H54 (cell line): Measurements from ENCODE around the gene VPS41.
"Not testable (repeated sequence)": the region's sequence is repeated elsewhere in the genome, so short reads cannot be mapped to it uniquely, and the experiment has no call there.

Experiments
- DNase-seq: peaks from one replicate; pipeline ENCODE4 v3.0.0; 2011; ENCODE audit warnings: low spot score, mixed read lengths; ENCODE audit not compliant: insufficient read length
- FAIRE-seq: peaks from 3 replicates; lab custom pipeline; 2011; peaks lifted over from hg19 to GRCh38; lab: Jason Lieb, UNC
- POLR2A ChIP-seq: IDR thresholded peaks from 2 replicates; pipeline ENCODE4 v1.6.1; 2011; ENCODE audit warnings: low read depth, mild to moderate bottlenecking, low read length

Gene VPS41

DNA sequence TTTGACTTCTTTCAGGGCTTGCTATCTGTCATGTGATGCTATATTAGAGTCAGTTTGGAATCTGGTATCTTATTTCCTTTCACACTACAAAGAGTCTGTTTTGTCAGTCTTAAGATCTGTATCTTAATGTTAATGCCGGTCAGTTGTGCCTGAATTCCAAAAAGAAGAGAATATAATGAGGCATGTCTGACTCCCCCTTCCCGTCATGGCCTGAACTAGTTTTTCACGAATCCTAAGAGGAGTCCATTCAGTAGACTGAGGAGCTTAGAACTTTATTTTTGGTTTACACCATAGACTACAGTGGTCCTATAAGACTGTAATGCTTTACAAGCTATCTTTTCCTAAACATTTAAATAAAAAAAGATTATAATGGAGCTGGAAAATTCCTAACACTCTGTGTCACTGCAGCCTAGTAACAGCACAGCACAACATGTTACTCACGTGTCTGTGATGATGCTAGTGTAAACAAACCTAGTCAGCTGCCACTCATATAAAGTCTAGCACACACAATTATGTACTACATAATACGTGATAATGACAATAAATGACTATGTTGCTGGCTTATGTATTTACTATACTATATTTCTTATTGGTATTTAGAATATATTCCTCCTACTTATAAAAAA is 50.6 kb downstream of the VPS41 start:
- no peak for DNase-seq

DNA sequence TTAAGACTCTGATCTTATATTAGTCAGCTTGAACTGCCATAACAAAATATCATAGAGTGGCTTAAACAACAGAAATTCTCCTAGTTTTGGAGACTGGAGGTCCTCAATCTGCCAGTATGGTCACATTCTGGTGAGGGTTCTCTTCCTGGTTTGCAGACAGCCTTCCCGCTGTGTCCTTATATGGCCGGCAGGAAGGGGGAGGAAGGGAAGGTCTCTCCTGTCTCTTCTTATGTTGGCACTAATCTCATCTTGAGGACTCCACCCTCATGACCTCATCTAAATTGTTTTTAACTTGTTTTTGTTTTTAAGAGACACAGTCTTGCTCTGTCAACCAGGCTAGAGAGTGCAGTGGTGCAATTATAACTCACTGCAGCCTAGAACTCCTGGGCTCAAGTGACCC is 53.1 kb downstream of the VPS41 start:
- FAIRE-seq (peak; percentile 50), DNase-seq (no peak)
- no peak for TF ChIP-seq POLR2A

More for the DNA sequence above, 50.6 kb downstream of the VPS41 start:
- FAIRE-seq = peak; percentile 38
- TF ChIP-seq POLR2A = no peak

DNA sequence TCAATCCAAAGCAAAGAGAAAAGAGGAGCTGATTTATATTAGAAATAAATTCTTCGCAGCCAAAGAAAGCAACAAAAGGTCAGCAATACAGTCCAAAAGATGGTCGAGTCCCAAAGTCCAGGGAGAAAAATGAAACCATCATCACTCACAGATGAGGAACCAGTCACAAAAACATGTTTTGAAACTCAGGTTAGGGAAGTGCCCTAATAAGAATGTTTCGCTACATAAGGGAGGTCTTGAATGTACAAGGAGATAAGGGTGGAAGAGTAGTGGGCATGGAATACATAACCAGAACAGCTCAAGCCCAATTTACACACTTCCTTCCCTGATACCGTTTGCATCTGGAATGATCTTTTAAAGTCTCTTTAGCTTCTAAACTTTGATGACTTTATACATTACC is 53.6 kb downstream of the VPS41 start:
- FAIRE-seq = no peak
- no peak for DNase-seq
- no peak for TF ChIP-seq POLR2A

DNA sequence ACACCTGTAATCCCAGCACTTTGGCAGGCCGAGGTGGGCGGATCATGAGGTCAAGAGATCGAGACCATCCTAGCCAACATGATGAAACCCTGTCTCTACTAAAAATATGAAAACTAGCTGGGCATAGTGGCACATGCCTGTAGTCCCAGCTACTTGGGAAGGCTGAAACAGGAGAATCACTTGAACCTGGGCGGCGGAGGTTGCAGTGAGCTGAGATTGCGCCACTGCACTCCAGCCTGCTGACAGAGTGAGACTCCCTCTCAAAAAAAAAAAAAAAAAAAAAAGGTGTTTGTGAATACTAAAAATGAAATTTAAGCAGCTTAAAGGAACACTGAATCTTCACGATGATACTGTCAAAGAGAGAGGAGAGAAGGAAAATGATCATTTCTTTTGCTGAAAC is 54.0 kb downstream of the VPS41 start:
- FAIRE-seq = not testable (repeated sequence)

DNA sequence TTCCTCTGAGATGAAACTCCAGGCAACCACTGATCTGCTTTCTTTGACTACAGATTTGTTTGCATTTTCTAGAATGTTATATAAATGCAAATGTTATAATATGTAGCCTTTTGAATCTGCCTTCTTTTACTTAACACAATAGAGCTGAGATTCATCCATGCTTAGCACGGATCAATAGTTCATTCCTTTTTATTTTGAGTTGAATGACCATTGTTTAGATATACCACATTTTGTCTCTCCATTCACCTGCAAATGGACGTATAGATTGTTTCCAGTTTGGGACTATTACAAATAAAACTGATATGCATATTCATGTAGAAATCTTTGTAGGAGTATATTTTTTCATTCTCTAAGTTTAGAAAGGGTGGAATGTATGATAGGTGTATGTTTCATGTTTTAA is 57.7 kb downstream of the VPS41 start:
- no peak for DNase-seq
- TF ChIP-seq POLR2A = no peak
- no peak for FAIRE-seq

More for the DNA sequence above, 54.0 kb downstream of the VPS41 start:
- not testable (repeated sequence) for DNase-seq

DNA sequence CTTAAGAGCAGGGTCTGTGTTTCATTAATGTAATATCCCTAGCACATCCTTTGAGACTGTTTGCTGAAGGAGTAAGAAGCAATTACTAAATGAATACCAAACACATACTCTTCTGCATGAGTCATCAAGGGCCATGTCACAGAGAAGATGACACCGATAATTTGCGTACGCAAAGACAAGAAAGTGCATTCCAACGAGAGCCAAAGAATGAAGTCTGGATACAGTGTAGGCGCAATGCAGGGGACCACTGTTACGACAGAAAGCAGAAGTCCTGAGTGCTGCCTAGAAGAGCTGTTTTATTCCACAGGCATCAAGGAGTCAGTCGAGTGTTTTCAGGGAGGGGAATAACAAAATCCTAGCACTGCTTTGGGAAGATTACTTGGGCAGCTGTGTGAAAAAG is 62.7 kb downstream of the VPS41 start:
- DNase-seq (no peak), FAIRE-seq (peak; percentile 38)
- no peak for TF ChIP-seq POLR2A

DNA sequence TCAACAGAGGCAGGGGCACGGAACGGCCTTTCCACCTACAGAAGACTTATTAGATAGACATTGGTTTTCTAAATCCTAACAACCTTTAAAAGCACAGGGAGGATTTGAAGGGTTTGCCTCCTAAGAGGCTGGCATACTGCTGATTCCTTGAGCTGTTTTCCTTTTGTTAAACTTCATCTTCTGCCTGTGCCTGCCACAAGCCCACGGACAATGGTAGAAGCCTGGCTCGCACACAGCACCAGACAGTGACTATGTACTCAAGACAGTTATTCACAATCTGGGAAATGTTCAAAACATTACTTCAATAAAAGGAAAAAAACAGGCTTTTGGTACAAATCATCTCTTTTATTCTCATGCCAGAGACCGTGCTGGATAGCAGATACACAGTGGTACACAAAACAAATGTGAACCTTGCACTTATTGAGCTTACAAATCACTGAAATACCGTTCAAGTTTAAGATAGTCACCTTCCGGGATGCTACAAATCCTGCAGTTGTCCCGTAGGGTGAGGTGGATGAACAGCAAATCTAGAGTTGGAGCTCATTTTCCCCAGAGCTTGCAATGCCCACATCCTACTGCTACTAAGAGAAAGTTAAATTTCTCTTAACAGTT is 63.9 kb downstream of the VPS41 start:
- FAIRE-seq (no peak), DNase-seq (no peak)
- no peak for TF ChIP-seq POLR2A

DNA sequence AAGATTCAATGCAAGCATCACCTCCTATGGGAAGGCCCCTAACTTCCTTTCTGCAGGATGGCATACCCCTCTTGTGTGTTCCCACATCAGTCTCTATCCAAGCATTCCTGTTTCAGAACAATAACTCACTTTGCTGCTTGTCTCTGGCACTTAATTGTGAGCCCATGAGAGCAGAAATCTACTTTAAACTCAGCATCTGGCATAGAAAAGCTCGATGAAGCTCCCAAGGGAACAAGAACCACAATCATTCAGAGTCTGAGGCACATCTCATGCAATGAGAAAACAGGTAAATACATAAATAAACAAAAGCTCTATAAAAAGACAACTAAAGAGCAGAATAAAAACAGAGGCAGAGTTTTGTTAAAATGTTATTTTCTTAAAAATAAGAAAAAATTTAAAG is 66.2 kb downstream of the VPS41 start:
- TF ChIP-seq POLR2A = no peak
- DNase-seq (no peak), FAIRE-seq (no peak)

DNA sequence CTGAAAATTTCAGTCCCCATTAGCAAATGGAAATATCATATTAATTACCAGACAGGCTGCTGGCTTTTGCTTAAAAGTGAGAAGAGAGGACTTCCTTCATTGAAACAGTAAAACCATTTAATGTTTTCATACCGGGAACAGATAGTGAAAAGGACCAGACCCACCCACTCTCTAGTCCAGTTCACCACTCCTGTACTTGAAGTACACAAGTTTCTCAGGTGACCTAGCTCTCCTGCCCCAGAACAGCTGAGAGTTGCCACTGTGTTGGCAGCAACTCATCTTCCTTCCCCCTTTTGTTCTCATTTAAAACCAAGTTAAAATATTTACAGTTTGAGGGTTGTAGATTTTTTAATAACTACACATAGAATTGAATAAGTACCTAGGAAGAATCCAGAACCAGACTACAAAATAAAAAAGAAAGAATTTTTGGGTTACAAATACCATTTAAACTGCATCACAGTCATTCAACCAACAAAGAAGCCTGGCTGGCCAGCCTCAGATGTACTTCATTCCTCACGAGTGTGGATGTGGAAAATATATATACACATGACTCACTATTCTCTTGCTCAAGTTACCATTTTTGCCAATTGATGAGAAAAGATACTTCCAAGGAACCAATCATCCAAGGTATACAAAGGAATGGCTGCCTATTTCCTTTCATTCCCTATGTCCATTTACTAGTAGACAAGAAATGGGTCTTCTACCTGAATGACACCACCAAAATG is 68.1 kb downstream of the VPS41 start:
- DNase-seq = peak; percentile 19
- no peak for TF ChIP-seq POLR2A

DNA sequence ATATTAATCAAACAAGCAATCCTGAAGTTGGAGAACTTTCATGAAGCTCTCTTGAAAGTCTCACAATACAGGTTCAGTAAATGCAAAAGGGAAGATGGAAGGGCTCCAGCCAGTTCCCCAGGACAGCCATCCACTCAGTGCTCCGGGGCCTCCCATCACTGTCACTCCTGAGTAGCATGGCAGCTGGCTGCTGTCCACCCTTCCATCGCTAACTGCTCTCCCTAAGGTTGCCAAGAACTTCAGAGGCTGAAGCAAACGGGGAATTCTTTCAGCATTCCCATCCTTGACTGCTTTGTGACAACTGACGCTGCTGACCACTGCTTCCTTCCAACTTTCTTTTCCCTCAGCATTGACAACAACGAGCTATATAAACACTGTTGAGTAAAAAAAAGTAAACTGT is 69.1 kb downstream of the VPS41 start:
- DNase-seq (no peak), FAIRE-seq (no peak)
- TF ChIP-seq POLR2A = no peak

More for the DNA sequence above, 68.1 kb downstream of the VPS41 start:
- no peak for FAIRE-seq

DNA sequence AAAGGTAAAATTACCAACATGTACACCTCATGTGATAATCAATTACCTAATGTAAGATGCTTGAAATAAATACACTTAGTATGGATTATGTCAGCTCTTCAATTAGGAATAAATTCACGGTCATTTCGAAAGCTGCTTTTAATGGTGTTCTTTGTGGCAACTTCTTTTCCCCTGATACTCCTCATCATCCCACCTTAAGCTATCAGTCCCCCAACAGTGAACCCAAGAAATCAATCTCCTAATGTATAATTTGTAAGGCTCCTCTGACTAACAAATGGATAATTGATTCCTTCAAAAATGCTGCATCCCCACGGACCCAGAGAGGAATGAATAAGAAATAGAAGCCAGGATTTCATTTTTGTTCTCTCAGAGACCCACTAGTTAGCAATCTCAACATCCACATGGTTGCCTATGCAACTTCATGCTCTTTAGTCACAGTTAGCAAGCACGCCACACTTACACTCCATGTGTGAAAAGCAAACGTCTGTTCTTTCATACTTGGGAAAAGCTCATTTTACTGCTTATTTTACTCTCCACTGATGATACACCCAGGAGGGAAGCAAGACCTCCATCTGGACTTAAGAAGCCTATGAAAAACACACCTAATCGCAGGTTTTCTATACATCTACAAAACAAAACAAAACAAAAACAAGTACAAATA is 70.1 kb downstream of the VPS41 start:
- DNase-seq (no peak), FAIRE-seq (no peak)
- no peak for TF ChIP-seq POLR2A

DNA sequence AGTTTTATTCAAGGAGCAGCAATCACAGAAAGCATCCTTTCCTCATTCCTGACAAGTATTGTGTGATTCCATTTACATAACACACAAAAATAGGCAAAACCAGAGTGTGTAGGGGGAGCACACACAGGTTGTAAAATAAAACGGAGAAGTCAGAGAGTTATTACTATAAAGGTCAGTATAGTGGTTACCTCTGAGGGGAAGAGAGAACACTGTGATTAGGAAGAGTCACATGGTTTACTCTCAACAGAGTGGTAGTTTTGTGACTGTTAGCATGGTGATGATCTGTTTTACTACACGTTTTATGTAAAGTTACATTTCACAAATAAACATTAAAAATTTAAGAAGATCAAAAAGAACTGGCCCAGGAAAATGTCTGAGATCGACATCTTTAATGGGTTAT is 74.6 kb downstream of the VPS41 start:
- no peak for DNase-seq
- TF ChIP-seq POLR2A = no peak
- no peak for FAIRE-seq

DNA sequence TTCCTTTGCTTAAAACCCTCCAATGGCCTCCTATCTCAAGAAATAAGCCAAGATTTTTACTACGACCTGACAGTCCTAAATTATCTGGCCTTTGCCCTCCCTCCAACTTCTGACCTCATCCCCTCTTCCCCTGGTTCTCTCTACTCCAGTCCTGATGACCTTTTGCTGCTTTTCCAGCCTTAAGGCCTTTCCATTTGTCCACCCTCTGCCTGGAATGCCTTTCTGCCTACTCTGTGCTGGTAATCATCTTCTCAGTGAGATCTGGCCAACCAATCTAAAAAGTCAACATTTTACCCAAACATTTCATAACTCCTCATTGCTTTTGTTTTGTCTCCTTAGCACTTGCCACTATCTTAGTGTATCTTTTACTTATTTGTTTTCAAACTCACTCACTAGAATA is 75.7 kb downstream of the VPS41 start:
- no peak for TF ChIP-seq POLR2A
- DNase-seq (no peak), FAIRE-seq (peak; percentile 55)

DNA sequence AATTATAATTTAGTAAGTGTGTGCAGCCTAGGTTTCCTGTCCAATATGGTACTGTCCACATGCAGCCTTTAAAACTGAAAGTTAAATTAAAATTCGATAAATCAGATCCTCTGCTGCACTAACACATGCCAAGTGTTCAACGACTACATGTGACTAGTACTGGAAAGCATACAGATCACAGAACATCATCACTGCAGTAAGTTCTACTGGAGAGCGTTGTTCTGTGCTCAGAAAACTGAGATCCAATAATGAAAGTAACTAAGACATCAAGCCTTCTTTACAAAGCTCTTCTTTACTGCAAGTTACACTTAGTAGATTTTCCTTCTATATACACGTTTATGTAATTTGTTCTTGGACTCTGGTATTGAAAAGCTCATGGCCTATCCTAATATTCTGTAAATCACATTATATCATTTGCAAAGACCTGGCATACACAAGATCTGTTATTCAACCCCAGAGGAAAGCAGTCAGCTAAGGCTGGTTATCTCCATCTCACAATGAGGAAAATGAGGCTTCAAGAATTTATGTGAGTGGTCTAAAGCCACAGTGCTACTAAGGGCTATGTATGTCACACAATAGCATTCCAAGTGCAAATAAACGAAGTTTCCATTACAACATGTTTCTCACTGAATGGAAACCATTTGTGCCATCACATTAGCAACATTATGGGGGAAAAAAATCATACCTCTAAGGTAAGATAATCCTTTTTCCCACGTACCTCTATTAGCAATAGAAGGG is 77.6 kb downstream of the VPS41 start:
- FAIRE-seq (peak; percentile 92), DNase-seq (no peak)
- TF ChIP-seq POLR2A = no peak
